HEK293 (cell line): ENCODE results near the gene CDH22.

Experiments used
- ZNF10 ChIP-seq: fragments of 450-650 bp; formaldehyde crosslinking; IDR thresholded peaks from 2 replicates; pipeline ENCODE4 v1.5.1; 2017; ENCODE audit warnings: missing biosample characterization, missing genetic modification characterization
- ZNF600 ChIP-seq: fragments of 450-650 bp; formaldehyde crosslinking; IDR thresholded peaks from 2 replicates; pipeline ENCODE4 v1.5.1; 2016; ENCODE audit warnings: missing biosample characterization, missing genetic modification characterization
- TF ChIP-seq, protein P1 (sequence below): fragments of 450-650 bp; formaldehyde crosslinking; IDR thresholded peaks from 2 replicates; pipeline ENCODE4 v1.5.1; 2016; ENCODE audit warnings: missing biosample characterization, missing genetic modification characterization

DNA sequence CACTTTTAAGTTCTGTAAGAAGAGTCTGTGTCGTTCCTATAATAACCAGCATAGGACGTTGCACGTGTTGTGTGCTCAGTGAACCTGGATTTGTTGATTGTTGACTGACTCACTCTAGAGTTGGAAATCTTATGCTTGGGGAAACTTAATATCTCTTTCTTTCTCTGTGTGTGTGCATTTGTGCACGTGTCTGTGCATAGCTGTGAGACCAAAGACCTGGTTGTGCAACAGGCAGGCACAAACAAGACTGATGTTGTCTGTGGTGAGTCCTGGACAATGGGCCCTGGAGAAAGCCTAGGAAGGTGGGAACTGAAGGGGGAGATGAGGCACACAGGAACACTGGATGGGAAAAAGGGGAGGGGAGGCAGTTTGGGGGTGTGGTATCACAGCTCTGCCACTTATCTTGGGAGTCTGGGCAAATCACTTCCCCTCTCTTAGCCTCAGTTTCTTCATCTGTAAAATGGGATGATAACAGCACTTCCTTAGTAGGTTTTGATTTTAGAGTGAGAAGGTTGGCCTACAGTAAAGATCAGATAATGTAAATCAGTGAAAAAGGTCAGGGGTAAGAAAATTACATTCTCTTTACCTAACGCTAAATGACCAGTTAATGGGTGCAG is 181.8 kb downstream of the CDH22 start:
- TF ChIP-seq ZNF600 (tag by site-specific recombination) (no peak), ZNF10 (tag by site-specific recombination) (no peak)
- TF ChIP-seq, protein P1, sequence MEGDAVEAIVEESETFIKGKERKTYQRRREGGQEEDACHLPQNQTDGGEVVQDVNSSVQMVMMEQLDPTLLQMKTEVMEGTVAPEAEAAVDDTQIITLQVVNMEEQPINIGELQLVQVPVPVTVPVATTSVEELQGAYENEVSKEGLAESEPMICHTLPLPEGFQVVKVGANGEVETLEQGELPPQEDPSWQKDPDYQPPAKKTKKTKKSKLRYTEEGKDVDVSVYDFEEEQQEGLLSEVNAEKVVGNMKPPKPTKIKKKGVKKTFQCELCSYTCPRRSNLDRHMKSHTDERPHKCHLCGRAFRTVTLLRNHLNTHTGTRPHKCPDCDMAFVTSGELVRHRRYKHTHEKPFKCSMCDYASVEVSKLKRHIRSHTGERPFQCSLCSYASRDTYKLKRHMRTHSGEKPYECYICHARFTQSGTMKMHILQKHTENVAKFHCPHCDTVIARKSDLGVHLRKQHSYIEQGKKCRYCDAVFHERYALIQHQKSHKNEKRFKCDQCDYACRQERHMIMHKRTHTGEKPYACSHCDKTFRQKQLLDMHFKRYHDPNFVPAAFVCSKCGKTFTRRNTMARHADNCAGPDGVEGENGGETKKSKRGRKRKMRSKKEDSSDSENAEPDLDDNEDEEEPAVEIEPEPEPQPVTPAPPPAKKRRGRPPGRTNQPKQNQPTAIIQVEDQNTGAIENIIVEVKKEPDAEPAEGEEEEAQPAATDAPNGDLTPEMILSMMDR (tag by site-specific recombination), result no peak
